HEK293 (cell line): ENCODE measurements around the gene FSTL4.

Experiments
- ZNF138 ChIP-seq: fragments of 450-650 bp; formaldehyde crosslinking; IDR thresholded peaks from 2 replicates; pipeline ENCODE4 v1.5.1; 2016; ENCODE audit warnings: missing biosample characterization, missing genetic modification characterization, borderline replicate concordance
- ZNF148 ChIP-seq: fragments of 450-650 bp; formaldehyde crosslinking; IDR thresholded peaks from 2 replicates; pipeline ENCODE4 v1.5.0; 2017; ENCODE audit warnings: missing biosample characterization, missing genetic modification characterization, borderline replicate concordance

- no peak for TF ChIP-seq ZNF138 (tag by site-specific recombination)
- TF ChIP-seq ZNF148 (tag by site-specific recombination) = no peak
Measured at GRCh38 chr5:133635051-133635450, 22.7 kb upstream of the FSTL4 start.
